Esophagus muscularis mucosa (tissue), 3 donors: ENCODE data around the gene SLC12A2.

Experiments
- POLR2A ChIP-seq: fragments of 450-650 bp; IDR thresholded peaks from one replicate; pipeline ENCODE4 v1.6.1; 2017; ENCODE audit warnings: antibody characterized with exemption, moderate library complexity, mild to moderate bottlenecking, low read depth
- TF ChIP-seq, protein P1 (sequence below), 3 experiments: fragments of 200-600 bp in 2 of 3; fragments of 450-650 bp in 1 of 3; sonication (generic) in 2 of 3; IDR thresholded peaks; one replicate each; pipeline ENCODE4 v1.5.1; 2017 to 2019; ENCODE audit warnings: antibody characterized with exemption in 3 of 3, mild to moderate bottlenecking in 2 of 3, moderate library complexity in 1 of 3

DNA sequence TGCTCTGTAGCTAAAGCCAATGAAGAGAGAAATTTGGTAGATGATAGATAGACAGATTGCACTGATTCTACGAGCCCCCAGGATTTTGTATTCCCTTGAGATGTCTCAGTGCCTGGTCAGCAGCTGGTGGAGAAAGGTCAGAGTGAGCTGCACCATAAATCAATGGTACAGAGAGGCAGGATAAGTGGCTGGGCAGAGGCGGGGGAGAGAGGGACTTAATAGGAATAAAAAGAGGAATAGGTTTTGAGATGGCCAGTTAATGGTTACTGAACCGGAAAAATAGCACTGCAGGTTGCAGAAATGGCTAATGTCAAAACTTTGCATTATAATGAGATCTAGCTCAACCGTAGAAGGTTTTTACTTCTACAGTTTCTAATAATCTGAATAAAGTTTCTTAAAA, 47.9 kb upstream of the SLC12A2 start:
- TF ChIP-seq, protein P1, sequence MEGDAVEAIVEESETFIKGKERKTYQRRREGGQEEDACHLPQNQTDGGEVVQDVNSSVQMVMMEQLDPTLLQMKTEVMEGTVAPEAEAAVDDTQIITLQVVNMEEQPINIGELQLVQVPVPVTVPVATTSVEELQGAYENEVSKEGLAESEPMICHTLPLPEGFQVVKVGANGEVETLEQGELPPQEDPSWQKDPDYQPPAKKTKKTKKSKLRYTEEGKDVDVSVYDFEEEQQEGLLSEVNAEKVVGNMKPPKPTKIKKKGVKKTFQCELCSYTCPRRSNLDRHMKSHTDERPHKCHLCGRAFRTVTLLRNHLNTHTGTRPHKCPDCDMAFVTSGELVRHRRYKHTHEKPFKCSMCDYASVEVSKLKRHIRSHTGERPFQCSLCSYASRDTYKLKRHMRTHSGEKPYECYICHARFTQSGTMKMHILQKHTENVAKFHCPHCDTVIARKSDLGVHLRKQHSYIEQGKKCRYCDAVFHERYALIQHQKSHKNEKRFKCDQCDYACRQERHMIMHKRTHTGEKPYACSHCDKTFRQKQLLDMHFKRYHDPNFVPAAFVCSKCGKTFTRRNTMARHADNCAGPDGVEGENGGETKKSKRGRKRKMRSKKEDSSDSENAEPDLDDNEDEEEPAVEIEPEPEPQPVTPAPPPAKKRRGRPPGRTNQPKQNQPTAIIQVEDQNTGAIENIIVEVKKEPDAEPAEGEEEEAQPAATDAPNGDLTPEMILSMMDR (IDR thresholded peaks at IDR 0.05): no peak
- no peak for TF ChIP-seq POLR2A
